Measurements from ENCODE around the gene ITGBL1. TPM values are rescaled to one million over a fixed set of nuclear protein-coding genes. Genes with fewer than 3 reads are reported as not detected.

Gene ITGBL1
- total and polyA plus RNA-seq, 2 experiments from 2014 or later, result 0.29 TPM; not detected in 1

DNA sequence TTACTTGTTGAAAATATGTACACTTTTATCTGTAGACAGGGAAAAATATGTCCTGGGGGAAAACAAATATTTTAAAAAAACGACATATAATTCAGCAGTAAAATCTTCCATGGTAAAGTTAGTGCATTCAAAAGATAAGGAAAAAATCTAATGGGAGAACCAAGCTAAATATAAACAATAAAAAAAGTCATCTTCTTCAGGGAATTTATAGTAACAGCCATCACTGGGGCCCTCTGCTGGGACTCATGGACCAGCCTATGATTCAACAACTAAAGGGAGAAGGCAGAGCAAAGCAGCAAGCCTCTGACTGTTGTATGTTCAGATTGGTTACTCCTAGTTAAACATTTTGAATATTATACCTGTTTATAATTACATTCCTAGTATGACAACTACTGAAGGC, 93.0 kb downstream of the ITGBL1 start:
- H3K4me3 Mint-ChIP-seq, result no peak overlapping the region
- no peak for TF ChIP-seq NANOG (IDR thresholded peaks at IDR 0.05; ENCODE audit: borderline replicate concordance)
- TF ChIP-seq ZNF331 (CRISPR knock-in tag; IDR thresholded peaks at IDR 0.05; ENCODE audit: low read depth), result no peak
- TF ChIP-seq, protein P1, sequence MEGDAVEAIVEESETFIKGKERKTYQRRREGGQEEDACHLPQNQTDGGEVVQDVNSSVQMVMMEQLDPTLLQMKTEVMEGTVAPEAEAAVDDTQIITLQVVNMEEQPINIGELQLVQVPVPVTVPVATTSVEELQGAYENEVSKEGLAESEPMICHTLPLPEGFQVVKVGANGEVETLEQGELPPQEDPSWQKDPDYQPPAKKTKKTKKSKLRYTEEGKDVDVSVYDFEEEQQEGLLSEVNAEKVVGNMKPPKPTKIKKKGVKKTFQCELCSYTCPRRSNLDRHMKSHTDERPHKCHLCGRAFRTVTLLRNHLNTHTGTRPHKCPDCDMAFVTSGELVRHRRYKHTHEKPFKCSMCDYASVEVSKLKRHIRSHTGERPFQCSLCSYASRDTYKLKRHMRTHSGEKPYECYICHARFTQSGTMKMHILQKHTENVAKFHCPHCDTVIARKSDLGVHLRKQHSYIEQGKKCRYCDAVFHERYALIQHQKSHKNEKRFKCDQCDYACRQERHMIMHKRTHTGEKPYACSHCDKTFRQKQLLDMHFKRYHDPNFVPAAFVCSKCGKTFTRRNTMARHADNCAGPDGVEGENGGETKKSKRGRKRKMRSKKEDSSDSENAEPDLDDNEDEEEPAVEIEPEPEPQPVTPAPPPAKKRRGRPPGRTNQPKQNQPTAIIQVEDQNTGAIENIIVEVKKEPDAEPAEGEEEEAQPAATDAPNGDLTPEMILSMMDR (conservative IDR thresholded peaks at IDR 0.05; ENCODE audit: low read depth in 2 of 2), result 0 out of 4 replicates have a peak, but pooled peaks of 1 of the 2 experiments have one; percentile 13
- Histone ChIP-seq H2AFZ (no peak overlapping the region), H4K20me1 (replicated peaks; ENCODE audit: insufficient read depth) (no peaks in the 10 kb centered on the region), H3K27me3 (ENCODE audit: insufficient read depth) (no peaks in the 10 kb centered on the region), H3K4me2 (no peak overlapping the region), H3K79me2 (replicated peaks; ENCODE audit: insufficient read depth) (no peaks in the 10 kb centered on the region), H3K4me3 (no peak overlapping the region), H3K36me3 (ENCODE audit: insufficient read depth) (no peaks in the 10 kb centered on the region), H3K4me1 (ENCODE audit: insufficient read depth) (no peaks in the 10 kb centered on the region), H3K9me2 (ENCODE audit: insufficient read depth) (no peaks in the 10 kb centered on the region), H3K27ac (ENCODE audit: low read depth) (no peak overlapping the region), H3F3A (replicated peaks; ENCODE audit: low read depth) (no peaks in the 10 kb centered on the region)
- ATAC-seq, result no peak
- peaks cover 9% of the 10 kb centered on the region; the same call in 1 of the 3 replicates for H3K36me3 Mint-ChIP-seq (ENCODE audit: low read depth)
- H3K27ac Mint-ChIP-seq, result no peak overlapping the region
- H3K4me1 Mint-ChIP-seq, result no peaks in the 10 kb centered on the region
- peaks cover 4% of the 10 kb centered on the region for H3K27me3 Mint-ChIP-seq (ENCODE audit: insufficient read depth, low read depth, poor library complexity)
- DNase-seq (ENCODE audit: low spot score), result no peak
- H3K9me3 Mint-ChIP-seq, result peaks cover 13% of the 10 kb centered on the region

DNA sequence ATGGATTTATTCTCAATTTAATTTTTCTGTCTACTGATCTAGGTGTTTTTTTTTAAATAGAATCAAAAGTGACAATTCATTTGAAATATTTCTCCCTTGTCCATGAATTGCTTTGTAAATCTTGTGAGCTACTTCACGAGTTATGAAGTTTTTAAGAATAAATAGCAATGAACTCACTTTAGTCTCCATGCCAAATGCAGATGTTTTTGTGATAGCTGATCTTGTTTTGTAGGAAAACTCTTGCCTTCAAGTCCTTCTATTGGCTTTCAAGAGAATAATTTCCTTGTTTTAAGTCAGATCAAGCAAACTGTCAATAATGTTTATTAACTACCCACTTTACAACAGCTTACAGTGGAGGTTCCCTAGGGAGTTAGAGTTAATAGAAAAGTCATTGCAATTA, 99.8 kb downstream of the ITGBL1 start:
- H3K4me3 ChIP-seq, result no peak overlapping the region
- no peaks in the 10 kb centered on the region for H4K20me1 ChIP-seq (replicated peaks; ENCODE audit: insufficient read depth)
- DNase-seq (ENCODE audit: low spot score) (no peak), ATAC-seq (no peak)
- no peaks in the 10 kb centered on the region for H3K4me1 ChIP-seq (ENCODE audit: insufficient read depth)
- no peaks in the 10 kb centered on the region for H3K9me2 ChIP-seq (ENCODE audit: insufficient read depth)
- Mint-ChIP-seq H3K27ac (no peak overlapping the region), H3K27me3 (ENCODE audit: insufficient read depth, low read depth, poor library complexity) (peaks cover 3% of the 10 kb centered on the region), H3K4me1 (no peaks in the 10 kb centered on the region), H3K4me3 (no peak overlapping the region), H3K36me3 (ENCODE audit: low read depth) (no peaks in the 10 kb centered on the region), H3K9me3 (no peaks in the 10 kb centered on the region)
- H2AFZ ChIP-seq, result no peak overlapping the region
- H3K79me2 ChIP-seq (replicated peaks; ENCODE audit: insufficient read depth), result no peaks in the 10 kb centered on the region
- no peaks in the 10 kb centered on the region for H3K36me3 ChIP-seq (ENCODE audit: insufficient read depth)
- no peak overlapping the region for H3K27ac ChIP-seq (ENCODE audit: low read depth)
- H3K27me3 ChIP-seq (ENCODE audit: insufficient read depth), result no peaks in the 10 kb centered on the region
- H3F3A ChIP-seq (replicated peaks; ENCODE audit: low read depth), result no peaks in the 10 kb centered on the region
- no peak overlapping the region for H3K4me2 ChIP-seq
- no peak for TF ChIP-seq ZNF331 (CRISPR knock-in tag; IDR thresholded peaks at IDR 0.05; ENCODE audit: low read depth)
- no peak for TF ChIP-seq EZH2 (IDR thresholded peaks at IDR 0.05; ENCODE audit: low read depth, unreplicated experiment)
- no peak for TF ChIP-seq REST (IDR thresholded peaks at IDR 0.05; ENCODE audit: unreplicated experiment)
- no peak for TF ChIP-seq CREB1 (CRISPR knock-in tag; IDR thresholded peaks at IDR 0.05; ENCODE audit: low read depth)
- no peak for TF ChIP-seq JUNB (IDR thresholded peaks at IDR 0.05; ENCODE audit: unreplicated experiment)
- no peak for TF ChIP-seq STAT1 (IDR thresholded peaks at IDR 0.05; ENCODE audit: unreplicated experiment)
- TF ChIP-seq, protein P2, sequence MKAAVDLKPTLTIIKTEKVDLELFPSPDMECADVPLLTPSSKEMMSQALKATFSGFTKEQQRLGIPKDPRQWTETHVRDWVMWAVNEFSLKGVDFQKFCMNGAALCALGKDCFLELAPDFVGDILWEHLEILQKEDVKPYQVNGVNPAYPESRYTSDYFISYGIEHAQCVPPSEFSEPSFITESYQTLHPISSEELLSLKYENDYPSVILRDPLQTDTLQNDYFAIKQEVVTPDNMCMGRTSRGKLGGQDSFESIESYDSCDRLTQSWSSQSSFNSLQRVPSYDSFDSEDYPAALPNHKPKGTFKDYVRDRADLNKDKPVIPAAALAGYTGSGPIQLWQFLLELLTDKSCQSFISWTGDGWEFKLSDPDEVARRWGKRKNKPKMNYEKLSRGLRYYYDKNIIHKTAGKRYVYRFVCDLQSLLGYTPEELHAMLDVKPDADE (IDR thresholded peaks at IDR 0.05), result no peak
- TF ChIP-seq, protein P1 (conservative IDR thresholded peaks at IDR 0.05; ENCODE audit: low read depth in 2 of 2), result no peak
- TF ChIP-seq EZH2phosphoT487 (IDR thresholded peaks at IDR 0.05; ENCODE audit: unreplicated experiment), result no peak

Measured in GM23338 (cell line).